Chondrocyte (in vitro differentiated cells): ENCODE measurements around the gene NSMCE4A. TPM values are rescaled to one million over a fixed set of nuclear protein-coding genes. Genes with fewer than 3 reads are reported as not detected.

Experiments
- total RNA-seq: library from RNA; stranded (reverse); gene quantifications from 3 replicates; pipeline ENCODE4 v1.2.1, GENCODE V29; 2021

The NSMCE4A gene
- total RNA-seq, 1 donor from 2014 or later, result 24.8 TPM

Other genes starting within 250 kb of the NSMCE4A start
- gene ATE1, start 47.2 kb downstream of the NSMCE4A start, total RNA-seq, result 19.8 to 24.2 TPM (median 24.0 TPM) in 3 replicates
- gene TACC2, start 13.9 kb upstream of the NSMCE4A start, total RNA-seq, result 36.2 to 60.7 TPM (median 56.6 TPM) in 3 replicates